Ovary (tissue), 9 donors: ENCODE measurements around the gene IGF2BP2. TPM values are rescaled to one million over a fixed set of nuclear protein-coding genes. Genes with fewer than 3 reads are reported as not detected.
A peak's percentile ranks its signal among the peaks of the same experiment; 100 is the strongest.

Experiments used
- DNase-seq, 5 donors: peaks; one replicate each; pipeline ENCODE4 v3.0.0-alpha.2; 2019 to 2020
- H3K27ac ChIP-seq, 2 donors: fragments of 200-600 bp; one replicate each; pipeline versions ENCODE4 v1.5.1 to v1.8.0; 2019 to 2022
- H3K27me3 ChIP-seq: fragments of 200-600 bp; one replicate; pipeline ENCODE4 v1.8.0; 2022
- H3K36me3 ChIP-seq: fragments of 200-600 bp; sonication (generic); one replicate; pipeline ENCODE4 v1.5.1; 2019
- H3K4me1 ChIP-seq: one replicate; pipeline ENCODE4 v1.8.1; 2013; ENCODE audit warnings: mild to moderate bottlenecking, moderate library complexity; ENCODE audit not compliant: insufficient read depth
- H3K4me3 ChIP-seq: fragments of 200-600 bp; sonication (generic); one replicate; pipeline ENCODE4 v1.5.1; 2017
- H3K9me3 ChIP-seq, 2 donors: fragments of 200-600 bp in 1 of 2; sonication (generic) in 1 of 2; one replicate each; pipeline versions ENCODE4 v1.5.1 to v1.8.1; 2013 to 2019; ENCODE audit warnings: mild to moderate bottlenecking in 1 of 2, moderate library complexity in 1 of 2
- EP300 ChIP-seq: sonication (generic); formaldehyde crosslinking; IDR thresholded peaks from one replicate; pipeline ENCODE4 v1.6.1; 2017; ENCODE audit warnings: antibody characterized with exemption
- POLR2A ChIP-seq: fragments of 450-650 bp; IDR thresholded peaks from one replicate; pipeline ENCODE4 v1.6.1; 2017; ENCODE audit warnings: antibody characterized with exemption, mild to moderate bottlenecking, moderate library complexity
- WGBS, 3 donors: extraction: QIAGEN DNeasy Blood & Tissue Kit in 1 of 3; methylation state at CpG; one replicate each; pipeline versions ENCODE4 v1.1.5 to v1.1.7; 2013 to 2017; 5-methylcytosine and 5-hydroxymethylcytosine counted together
- intact Hi-C, 4 donors: fragments of 100-400 bp; cut with DNase I; formaldehyde crosslinking; loops; one replicate each; pipeline versions ENCODE4 v1.11.0 to v1.15.1; 2022 to 2023
- polyA plus RNA-seq, 2 donors: library from polyadenylated mRNA; stranded (reverse); fragments of 200-250 nt in 1 of 2; fragments of 350-450 nt in 1 of 2; fragmentation: Illumina TruSeq in 1 of 2; extraction: RNeasy Lipid Tissue Mini Kit (QIAGEN cat#74804) in 1 of 2; gene quantifications; one replicate each; pipeline ENCODE4 v1.2.3, GENCODE V29; 2013 to 2014
- total RNA-seq, 7 donors: library from RNA; depleted of rRNA in 2 of 7; stranded (reverse); fragments of >200 nt in 2 of 7; fragmentation: NEBNext Ultra II Directional in 3 of 7; extraction: Animal tissue kit (Norgen Biotek cat#: 25700) in 3 of 7; gene quantifications; one replicate each; pipeline versions ENCODE4 v1.1.0 to v1.2.4, GENCODE V29; 2016 to 2023
- TF ChIP-seq, protein P1 (sequence below), 3 donors: fragments of 450-650 bp in 2 of 3; fragments of 200-600 bp in 1 of 3; IDR thresholded peaks; one replicate each; pipeline versions ENCODE4 v1.5.1 to v1.8.0; 2016 to 2022; ENCODE audit warnings: antibody characterized with exemption in 3 of 3, mild to moderate bottlenecking in 1 of 3
- donor health status: DM: no; HTN: no; CAD: no; lungs with moderate emphysema.
- donor health status: DM: no; HTN: no; CAD: no.
- donor health status: Bipolar disorder and iron deficiency.
- donor health status: DM: yes; HTN: yes; CAD: no.
- donor health status: DM: no; HTN: no; CAD: no.
- donor health status: DM: yes; HTN: yes; CAD: no.

Gene IGF2BP2
- total and polyA plus RNA-seq, 9 donors, result 4.6 to 31.1 (median 13.7) TPM

DNA sequence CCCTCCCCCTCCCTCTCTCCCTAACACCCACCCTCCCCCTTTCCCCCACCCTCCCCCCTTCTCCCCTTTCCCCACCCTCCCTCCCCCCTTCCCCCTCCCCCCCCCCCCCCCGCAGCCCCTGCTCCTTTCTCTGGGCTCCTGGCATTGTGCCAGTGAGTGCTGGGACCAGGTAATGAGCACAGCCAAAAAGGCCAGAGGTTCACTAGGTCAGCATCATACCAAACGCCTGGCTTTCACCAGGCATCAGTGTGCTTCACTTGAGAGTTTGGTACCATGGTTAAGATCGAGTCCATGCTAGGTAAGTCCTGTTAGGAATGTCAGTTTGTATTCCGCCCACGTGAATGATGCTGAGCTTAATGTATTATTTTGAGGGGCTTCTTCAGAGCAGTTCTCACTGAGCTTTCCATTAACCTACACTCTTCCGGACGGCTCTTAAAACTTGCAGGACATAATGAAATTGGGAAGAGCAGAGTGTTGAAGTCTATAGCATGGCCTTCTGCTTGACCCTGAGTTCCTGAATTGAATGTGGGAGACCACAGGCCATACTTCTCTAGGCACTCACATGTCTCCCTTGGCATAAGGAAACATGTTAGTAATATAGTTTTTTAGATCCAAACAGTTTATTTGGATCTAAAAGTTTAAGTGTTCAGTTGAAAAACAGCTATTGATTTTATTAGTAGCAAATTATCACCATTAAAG, 193.2 kb downstream of the IGF2BP2 start:
- intact Hi-C loops, result no loop called here
- WGBS, 3 donors, result 84 to 88% (median 88%) methylated on average over 6 of the region's 7 CpGs

DNA sequence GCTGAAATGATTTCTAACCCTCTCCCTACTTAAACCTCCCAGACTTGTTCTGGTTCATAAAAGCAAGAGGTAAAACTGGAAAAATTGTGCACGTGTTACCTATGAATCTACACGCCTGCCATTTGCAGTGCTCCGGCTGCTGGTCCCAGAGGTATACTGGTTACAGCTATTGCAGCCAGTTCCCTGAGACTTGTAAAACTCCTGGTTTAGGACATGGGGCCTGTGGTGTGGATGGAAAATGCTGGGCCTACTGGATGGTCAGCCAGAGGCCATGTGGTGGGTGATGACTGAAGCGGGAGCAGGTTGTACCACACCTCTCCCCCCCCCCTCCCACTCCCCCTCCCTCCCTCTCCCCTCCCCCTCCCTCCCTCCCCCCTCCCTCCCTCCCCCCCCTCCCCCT, 193.7 kb downstream of the IGF2BP2 start:
- Histone ChIP-seq H3K4me1 (peaks cover 4% of the 10 kb centered on the region), H3K27me3 (no peaks in the 10 kb centered on the region), H3K9me3 (no peaks in the 10 kb centered on the region), H3K27ac (no peak overlapping the region), H3K36me3 (no peaks in the 10 kb centered on the region), H3K4me3 (no peak overlapping the region)
- WGBS, 3 donors, result 68 to 77% (median 76%) methylated on average over 4 of the region's 4 CpGs
- no peak for DNase-seq
- TF ChIP-seq EP300 (no peak), POLR2A (no peak)
- TF ChIP-seq, protein P1, sequence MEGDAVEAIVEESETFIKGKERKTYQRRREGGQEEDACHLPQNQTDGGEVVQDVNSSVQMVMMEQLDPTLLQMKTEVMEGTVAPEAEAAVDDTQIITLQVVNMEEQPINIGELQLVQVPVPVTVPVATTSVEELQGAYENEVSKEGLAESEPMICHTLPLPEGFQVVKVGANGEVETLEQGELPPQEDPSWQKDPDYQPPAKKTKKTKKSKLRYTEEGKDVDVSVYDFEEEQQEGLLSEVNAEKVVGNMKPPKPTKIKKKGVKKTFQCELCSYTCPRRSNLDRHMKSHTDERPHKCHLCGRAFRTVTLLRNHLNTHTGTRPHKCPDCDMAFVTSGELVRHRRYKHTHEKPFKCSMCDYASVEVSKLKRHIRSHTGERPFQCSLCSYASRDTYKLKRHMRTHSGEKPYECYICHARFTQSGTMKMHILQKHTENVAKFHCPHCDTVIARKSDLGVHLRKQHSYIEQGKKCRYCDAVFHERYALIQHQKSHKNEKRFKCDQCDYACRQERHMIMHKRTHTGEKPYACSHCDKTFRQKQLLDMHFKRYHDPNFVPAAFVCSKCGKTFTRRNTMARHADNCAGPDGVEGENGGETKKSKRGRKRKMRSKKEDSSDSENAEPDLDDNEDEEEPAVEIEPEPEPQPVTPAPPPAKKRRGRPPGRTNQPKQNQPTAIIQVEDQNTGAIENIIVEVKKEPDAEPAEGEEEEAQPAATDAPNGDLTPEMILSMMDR (IDR thresholded peaks at IDR 0.05), result no peak
- intact Hi-C loops, result no loop called here

More for the DNA sequence above, 193.2 kb downstream of the IGF2BP2 start:
- Histone ChIP-seq H3K4me3 (no peak overlapping the region), H3K27ac (no peak overlapping the region), H3K4me1 (peaks cover 4% of the 10 kb centered on the region), H3K9me3 (no peaks in the 10 kb centered on the region), H3K27me3 (no peaks in the 10 kb centered on the region), H3K36me3 (no peaks in the 10 kb centered on the region)
- DNase-seq, result peak in 2 of 5 donors; percentile 33 to 41
- TF ChIP-seq POLR2A, result no peak
- no peak for TF ChIP-seq EP300
- TF ChIP-seq, protein P1 (IDR thresholded peaks at IDR 0.05), result no peak

DNA sequence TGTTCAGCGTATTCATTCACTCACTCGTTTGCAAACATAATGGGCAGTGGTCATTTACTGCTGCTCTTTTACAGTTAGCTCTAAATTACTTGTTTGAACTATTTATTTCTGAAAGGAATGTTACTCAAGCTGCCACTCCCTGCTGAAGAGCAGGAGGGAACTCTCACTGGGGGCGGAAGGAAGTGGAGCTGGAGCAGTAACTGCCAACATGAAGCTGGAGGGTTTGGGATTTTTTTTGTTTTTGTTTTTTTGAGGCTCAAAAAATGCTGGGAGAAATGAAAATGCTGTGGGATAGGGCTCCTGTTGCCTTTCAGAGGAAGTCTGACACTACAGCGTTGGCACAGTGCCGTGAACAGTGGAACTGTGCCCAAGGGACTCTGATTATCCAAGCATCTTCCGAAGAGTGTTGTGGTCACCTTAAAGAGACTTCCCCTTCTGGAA, 194.6 kb downstream of the IGF2BP2 start:
- H3K36me3 ChIP-seq, result no peaks in the 10 kb centered on the region
- TF ChIP-seq, protein P1 (IDR thresholded peaks at IDR 0.05), result no peak
- TF ChIP-seq EP300 (no peak), POLR2A (no peak)
- intact Hi-C loops, result no loop called here
- 17 to 36% (median 28%) methylated on average over 6 of the region's 6 CpGs for WGBS, 3 donors
- no peak overlapping the region for H3K4me3 ChIP-seq
- no peaks in the 10 kb centered on the region for H3K27me3 ChIP-seq
- H3K4me1 ChIP-seq, result peaks cover 4% of the 10 kb centered on the region
- DNase-seq, result peak; percentile 37 to 63 (median 48)
- no peaks in the 10 kb centered on the region for H3K9me3 ChIP-seq
- peak overlapping the region in 1 of 2 donors; percentile 6 for H3K27ac ChIP-seq

DNA sequence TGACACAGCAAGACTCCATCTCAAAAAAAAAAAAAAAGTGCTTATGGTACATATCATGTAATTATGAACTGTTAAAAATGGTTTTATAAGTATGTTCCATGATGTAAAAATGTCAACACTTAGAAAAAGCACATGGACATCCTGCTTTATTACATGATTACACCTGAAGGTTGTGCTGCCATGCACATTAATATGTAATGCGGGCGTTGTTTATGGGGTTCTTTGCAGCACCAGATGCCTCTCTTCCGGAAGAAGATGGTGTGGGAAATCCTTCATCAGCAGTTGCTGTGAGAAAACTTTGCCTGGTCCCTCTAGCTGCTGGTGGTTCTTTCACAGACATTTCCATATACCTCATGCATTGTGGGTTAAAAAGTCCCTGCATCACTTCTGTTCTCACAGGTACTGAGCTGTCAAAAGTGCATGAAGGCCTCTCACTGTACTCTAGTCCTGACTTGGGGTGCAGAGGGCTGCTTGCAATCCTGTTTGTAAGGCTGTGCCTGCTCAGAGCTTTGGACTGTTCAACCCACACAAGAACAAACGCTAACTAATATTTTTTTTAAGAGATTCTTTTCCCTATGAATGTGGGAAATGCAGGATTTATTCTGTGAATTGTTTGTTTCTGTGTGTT, 195.2 kb downstream of the IGF2BP2 start:
- WGBS, 3 donors, result 60 to 70% (median 63%) methylated on average over 4 of the region's 4 CpGs
- Histone ChIP-seq H3K36me3 (no peaks in the 10 kb centered on the region), H3K27me3 (no peaks in the 10 kb centered on the region), H3K4me3 (no peak overlapping the region), H3K27ac (peak overlapping the region in 1 of 2 donors; percentile 6), H3K4me1 (peaks cover 4% of the 10 kb centered on the region), H3K9me3 (no peaks in the 10 kb centered on the region)
- intact Hi-C loops, result no loop called here
- no peak for DNase-seq
- TF ChIP-seq POLR2A, result no peak
- TF ChIP-seq EP300, result no peak
- TF ChIP-seq, protein P1 (IDR thresholded peaks at IDR 0.05), result no peak
